SHP77 (cell line): ENCODE data around the gene DDRGK1.
A peak's percentile ranks its signal among the peaks of the same experiment; 100 is the strongest.
"Not testable (repeated sequence)": the region's sequence is repeated elsewhere in the genome, so short reads cannot be mapped to it uniquely, and the experiment has no call there.

Experiments used
- DNase-seq, 2 experiments: peaks; one replicate each; lab custom pipeline; 2025; lab: John Stamatoyannopoulos, UW

The DDRGK1 gene

DNA sequence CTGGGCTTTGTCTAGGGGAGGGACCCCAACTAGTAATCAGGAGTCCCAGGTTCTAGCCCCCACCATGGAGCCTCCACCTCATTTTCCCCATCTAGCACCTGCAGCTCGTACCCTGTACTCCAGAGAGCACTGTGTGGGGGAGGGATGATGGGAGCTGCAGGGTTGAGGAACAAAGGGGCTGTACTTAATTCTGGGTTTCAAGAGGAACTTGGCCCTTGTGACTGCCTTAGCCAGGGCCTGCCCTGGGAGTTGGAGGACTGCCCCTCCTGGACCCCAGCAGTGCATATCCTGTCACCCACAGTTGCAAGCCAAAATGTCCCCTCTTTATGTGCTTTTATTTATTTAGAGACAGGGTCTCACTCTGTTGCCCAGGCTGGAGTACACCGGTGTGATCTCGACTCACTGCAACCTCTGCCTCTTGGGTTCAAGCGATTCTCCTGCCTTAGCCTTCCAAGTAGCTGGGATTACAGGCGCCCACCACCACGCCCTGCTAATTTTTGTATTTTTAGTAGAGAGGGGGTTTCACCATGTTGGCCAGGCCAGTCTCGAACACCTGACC lies 11.0 kb upstream of the DDRGK1 start:
- not testable (repeated sequence) for DNase-seq

DNA sequence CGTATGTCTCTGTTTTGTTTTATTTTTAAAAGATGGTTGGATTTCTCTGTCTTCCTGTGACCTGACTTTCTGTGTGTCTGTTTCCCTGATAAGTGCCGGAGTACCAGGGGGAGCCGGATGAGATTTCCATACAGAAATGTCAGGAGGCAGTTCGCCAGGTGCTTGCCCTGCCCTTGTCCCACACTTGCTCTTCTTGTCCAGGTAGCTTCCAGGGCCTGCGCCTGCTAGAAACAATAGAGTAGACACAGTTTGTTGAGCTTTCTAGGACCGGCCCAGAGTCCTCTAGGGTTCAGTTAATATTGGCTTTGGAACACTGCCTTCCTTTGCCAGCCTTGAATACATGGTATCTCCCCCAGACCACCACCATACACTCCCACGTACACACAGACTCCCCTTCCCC lies 8.7 kb upstream of the DDRGK1 start:
- DNase-seq = no peak

DNA sequence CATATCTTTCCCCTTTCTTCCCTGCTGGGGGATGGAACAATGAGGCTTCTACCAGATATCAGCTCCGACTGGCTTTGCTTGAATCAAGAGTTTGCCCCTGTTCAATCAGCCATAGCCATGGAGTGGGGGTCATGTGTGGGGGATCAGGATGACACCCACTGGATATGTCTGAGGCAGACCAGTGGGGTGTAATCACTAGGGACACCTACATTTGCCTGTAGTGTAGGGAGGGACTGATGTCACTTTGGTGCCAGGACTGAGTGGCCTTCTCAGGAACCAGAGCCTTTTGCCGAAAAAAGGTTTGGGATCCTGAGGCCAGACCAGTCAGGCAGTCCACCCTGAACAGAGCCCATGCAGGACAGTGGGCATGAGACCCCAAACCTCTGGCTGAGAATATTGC lies 5.9 kb upstream of the DDRGK1 start:
- DNase-seq = no peak

DNA sequence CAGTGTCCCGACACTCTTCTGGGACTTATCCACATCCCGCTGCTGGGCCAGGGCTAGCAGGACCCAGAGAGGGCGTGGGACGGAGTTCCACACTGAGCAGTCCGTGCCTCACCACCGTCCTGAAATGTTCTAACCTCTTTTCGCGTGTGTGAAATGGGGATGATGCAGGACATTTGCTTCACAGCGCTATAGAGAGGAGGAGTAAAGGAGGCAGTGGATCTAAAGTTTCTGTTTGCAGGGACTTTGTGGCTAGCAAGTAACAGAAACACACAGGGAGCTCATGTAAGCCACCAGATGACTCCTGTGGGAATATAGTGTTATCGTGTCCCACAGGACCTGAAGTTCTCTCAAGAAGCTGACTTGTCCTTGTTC lies 5.5 kb upstream of the DDRGK1 start:
- DNase-seq = no peak

DNA sequence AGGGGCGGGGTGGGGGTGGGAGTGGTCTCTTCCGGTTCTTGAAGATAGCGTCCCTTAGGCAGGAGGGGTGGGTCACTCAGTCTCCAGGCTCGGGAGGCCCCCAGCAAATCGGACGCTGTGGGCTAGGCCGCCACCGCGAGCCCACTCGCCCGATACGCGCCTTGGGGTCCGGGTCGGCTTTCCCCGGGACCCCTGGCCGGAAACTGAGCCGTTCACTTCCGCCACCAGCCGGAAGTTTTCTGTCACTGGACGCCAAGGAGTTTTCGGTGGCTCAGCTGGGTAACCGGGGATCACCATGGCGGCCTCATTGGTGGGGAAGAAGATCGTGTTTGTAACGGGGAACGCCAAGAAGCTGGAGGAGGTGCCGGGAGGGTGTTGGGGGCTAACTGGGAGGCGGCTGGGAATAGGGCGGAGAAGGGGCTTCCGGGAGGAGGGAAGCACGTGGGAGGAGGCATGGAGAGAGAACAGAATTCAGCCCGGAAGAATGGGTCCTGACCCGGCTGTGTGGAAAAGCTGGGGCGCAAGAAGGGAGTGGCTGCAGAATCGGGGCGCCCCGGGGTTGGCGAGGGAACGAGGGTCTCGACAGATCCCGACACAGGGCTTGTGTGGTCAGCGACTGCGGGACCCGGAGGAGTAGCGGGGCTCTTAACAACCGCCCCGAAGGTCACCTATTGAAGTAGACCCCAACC lies 4.9 kb upstream of the DDRGK1 start, which contains the start of gene ITPA:
Gene ITPA, plus strand, starts transcription at position 242 of the 689 bp plus-strand sequence. Its CDS starts 54 bp downstream, at position 296.
- peak; percentile 42 to 76 for DNase-seq

DNA sequence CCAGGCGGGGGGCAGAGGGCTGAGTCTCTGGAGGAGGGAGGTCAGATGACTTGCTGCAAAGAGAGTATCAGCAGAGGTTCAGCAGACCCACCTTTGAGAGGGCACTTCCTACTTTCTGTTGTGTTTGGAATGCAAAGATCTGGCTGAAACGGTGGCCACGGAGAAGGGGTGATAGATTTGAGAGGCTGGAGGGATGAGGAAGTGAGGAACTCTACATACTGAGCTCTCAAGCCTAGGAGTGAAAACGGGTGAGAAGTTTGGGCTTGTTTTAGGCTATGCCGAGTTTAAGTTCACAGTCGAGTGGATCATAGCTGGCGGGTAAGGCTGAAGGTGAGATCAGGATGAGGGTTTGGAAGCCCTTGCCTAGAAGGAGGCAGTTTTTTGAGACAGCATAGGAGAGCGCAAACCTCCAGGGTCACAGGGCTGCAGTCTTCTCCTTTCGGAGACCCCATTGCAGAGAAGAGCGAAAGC lies 4.3 kb upstream of the DDRGK1 start:
- no peak for DNase-seq

DNA sequence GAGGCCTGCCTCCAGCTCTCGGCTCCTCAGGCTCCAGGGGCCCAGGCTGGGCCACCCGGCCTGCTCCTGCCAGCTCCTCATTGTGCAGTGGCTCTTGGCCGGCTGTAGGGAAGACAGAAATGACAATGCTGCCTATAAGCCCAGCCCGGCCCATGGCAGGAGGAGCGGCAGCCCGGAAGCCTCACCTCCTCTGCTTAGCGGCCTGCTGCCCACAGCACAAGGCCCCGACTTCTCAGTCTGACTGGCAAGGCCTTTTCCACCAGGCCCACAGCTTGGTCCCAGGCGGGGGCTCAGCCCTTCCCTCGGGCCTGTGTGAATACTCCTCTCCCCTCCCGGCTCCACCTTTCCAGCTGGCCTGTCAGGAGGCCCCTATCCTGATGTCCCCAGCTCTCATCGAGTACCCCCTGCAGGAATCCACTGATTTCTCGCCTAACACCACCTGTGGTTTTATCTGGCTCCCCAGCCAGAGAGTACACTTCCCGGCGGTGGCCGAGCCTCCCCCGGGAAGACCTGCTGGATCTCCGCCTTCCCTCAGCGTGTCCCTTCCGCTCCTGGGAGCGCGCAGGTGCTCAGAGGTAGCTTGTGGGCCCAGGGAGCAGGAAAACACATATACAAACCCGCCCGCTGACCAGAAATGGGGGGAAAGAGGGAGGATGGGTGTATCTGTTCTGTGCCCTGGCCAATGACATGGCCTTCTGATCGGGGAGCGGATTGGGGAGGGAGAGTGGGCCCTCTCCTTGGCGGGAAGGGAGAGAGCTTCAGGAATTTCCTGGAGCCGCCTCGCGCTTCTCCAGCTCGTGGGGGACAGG lies 963 bp downstream of the DDRGK1 start:
- peak; percentile 42 to 55 for DNase-seq

DNA sequence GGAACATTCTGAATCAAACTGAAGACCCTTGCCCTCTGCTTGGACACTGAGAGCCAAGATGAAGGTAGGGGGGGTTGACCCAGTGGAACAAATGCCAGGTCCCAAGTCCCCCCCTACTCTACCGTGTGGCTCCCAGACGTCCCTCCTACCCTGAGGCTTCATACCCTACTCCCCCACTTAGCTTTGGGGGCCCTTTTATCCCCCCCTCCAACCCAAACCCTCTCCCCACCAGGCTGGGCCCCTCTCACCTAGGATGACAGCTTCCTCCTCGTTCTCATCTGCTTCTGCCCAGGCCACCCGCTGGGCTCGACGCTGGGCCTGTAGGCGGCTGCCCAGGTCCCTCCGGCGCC lies 1.5 kb downstream of the DDRGK1 start:
- no peak for DNase-seq

DNA sequence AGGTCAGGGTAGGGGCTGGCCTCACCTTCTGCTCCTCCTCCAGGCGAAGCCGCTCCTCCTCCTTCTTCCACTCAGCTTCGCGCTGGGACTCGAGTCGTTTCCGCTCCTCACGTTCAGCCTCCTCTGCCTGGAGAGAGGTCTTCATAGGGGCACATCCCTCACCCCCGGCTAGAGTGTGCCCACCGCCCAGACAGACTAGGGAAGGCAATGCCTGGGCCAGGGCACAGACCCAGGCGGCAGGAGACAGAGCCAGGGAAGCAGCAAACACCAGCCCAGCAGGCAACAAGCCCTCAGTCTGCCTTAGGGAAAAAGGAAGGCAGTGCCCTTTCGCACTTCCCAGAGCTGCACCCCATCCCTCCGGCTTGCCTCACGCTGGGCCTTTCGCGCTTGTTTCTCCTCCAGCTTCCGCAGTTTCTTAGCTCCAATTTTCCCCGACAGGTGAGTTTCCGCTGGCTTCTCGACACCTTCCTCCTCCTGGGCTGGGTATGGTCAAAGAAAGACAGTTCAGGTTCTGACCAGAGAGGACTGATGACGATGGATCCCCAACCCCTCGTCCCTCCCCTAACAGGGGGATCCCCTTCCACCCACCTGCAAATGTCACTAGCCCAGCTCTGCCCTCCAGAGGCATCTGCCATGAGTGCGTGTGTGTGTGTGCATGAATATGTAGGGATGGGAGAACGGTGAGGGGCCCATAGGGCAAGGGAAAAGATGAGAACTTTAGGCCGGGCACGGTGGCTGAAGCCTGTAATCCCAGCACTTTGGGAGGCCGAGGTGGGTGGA lies 4.3 kb downstream of the DDRGK1 start:
- no peak for DNase-seq

DNA sequence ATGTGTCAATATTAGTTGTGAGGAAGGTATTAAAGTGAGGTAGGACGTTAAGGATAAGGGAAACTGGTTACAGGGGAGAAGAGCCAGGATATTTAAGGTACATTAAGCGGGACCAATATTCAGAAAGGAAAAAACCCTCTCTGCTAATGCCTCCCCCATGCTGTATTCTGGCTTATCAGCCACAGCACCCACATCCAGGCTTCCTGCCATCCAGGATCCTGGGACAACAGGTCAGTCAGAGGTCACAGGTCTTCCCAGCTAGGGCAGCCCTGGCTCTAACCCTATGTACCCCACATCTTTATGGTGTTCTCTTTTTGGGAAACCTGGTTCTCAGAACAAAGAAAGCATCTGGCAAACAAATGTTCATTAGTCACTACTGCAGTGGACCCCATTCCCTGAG lies 5.3 kb downstream of the DDRGK1 start:
- no peak for DNase-seq

DNA sequence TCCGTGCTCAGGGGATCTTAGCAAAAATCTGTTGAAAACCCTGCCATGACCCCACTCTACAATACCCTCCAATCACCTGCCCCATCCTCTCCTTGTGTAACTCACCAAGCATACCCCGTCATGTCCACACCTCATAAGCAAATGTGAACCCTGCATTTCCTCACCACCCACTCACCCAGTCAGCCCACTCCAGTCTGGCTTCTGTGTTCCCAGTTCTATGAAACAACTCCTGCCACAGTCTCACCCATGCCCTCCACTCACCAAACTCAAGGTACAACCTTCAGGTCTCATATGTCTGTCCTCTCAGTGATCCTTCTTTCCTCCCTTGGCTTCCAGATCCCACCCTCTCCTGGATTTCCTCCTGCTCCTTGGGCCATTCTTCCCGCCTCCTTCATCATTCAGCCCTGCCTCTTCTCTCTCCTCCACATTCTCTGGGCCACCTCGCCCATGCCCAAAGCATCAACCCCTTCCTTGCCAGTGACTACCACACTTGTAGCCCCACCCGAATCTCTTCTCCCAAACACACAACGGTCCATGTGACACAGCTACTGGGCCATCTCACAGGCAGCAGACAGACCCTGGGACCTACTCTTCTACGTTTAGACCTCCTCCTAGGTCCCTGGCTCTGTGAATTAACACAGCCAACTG lies 8.8 kb downstream of the DDRGK1 start:
- no peak for DNase-seq

DNA sequence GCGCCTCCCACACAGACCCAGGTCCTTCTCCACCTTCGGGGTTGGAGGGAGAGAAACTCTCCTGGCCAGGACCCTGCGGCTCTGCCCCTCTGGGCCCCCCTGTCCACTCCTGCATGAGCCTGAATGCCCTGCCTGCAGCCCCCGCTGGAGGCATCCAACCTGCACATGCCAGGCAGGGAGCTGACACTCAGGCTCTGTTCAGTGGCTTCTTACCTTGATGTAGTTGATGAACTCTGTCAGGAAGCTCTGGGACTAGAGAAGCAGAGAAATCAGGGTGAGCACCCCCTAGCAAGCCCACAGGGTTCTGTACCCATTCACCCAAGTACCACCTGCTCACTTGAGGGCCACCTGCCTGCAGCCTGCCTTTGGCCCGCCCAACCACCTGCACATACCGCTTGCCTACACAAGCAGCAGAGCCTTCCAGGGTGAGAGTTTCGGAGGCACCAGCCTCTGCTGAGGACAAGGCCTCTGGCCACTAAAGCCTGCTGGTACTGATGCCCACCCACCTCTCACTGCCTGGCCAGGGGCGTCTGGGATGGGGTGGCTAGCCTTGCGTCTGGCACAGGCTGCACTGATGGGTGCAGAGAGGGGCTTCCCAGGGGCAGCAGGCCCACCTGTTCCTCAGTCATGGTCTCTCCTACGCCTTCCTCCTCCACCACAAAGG lies 9.7 kb downstream of the DDRGK1 start:
- DNase-seq = no peak

DNA sequence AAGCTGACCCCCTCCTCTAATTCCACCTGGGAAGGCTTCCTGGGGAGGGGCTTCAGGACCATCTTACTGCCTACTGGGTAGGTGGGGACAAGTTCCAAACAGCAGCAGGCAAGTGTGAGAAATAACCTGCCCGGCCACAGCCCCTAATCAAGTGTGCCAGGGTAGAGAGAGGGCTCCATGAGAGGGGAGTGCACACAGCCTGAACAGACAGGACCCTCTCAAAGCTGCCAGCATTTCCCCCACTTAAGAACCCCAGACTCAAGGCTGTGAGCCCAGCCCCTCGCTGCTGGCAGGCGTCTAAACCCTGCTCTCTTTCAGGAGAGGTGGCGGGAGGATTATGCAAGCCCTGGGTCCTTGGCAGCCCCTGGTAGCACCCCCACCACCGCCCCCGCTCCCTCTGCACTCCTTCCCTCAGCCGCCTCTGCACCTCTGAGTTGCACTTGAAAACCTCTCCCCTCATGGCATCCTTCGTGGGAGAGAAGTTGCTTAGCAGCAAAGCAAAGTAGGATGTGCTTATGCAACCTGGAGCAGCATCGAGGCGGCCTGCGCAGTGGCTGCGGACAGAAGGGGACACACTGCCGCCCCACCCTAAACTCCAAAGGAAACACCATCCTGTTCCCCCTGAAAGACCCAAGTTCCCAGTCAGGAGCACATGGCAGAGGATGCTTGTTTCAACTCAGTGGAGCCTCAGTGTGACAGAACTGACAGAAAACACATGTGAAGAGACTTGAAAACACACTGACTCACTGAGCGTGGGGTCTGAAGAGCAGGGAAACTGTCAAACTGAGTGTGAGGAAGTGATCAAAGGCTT lies 10.5 kb downstream of the DDRGK1 start:
- no peak for DNase-seq

DNA sequence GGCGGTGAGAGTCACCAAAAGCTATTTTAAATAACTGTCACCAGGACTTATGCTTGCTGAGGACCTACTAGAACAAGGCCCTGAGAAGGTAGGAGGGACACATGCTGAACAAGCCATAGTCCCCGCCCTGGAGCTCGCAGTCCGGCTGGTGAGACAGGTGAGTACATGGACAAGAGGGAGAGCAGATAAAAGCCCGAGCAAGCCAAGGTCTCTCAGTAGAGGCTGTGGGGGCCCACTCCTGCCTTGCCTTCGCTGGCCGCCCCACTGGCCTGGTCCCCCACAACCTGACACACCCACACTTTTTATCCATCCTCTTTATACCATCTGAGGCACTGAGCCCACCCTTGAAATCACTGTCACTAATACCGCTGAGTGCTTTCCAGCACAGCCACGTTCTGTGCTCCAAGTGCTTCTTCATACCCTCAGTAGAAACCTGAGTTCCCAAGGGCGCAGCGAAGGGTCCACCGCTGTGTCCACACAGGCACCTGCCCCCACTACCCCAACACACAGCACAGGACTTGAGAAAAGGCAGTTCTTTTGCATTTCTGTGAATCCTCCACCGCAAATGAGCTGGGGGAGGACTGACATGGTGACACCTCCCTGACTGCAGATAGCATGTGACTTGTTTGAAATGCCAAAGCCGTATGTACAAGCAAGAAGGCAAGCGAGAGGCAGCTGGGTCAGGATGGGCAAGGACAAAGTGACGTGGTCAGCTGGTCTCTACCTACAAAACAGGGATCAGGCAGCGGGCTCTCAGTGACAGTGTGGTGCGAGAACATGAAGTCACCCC lies 12.1 kb downstream of the DDRGK1 start:
- DNase-seq = no peak

DNA sequence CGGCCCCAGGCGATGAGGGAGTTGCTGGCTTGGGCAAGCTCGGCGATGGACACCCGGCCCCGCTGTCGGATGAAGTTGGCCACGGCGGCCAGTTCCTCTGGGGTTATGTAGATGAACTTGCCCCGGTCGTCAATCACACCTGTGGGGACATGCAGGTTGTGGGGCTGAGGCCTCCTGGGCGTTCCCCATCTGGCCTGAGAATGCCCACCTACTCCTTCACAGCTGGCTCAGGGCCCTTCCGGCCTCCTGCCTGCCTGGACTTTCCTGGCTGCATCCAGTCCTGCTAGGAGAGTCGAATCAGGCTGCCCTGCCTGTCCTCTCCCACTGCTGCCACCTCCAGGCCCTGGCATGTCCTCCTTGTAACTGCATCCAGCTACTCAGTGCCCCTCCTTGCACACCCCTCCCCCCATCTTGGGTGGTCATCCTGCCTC lies 13.8 kb downstream of the DDRGK1 start:
- DNase-seq = no peak

DNA sequence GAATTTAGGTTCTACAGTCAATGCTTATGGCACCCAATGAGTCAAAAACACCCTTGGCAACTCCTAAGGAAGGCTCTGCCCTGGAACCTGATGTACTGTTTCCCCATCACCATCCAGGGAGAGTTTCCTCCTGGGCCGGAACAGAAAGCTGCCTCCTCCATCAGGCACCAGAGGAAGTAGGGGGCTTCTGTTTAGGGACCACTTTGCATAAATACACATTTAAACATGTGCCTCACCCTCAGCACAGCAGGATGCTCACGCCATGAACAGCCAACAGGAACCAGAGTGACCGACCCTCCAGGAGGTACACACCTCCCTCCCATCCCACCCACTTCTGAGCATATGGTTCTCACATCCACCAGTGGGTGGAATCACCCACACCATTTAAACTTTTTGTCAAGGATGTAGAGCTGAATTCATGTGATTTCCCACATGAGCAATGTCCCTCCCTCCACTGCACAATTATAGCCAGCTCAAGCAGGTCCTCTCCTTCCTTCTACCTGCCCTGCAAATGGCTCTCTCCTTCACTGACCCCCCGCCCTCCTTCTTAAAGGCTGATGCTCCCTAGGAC lies 14.8 kb downstream of the DDRGK1 start:
- DNase-seq = no peak

DNA sequence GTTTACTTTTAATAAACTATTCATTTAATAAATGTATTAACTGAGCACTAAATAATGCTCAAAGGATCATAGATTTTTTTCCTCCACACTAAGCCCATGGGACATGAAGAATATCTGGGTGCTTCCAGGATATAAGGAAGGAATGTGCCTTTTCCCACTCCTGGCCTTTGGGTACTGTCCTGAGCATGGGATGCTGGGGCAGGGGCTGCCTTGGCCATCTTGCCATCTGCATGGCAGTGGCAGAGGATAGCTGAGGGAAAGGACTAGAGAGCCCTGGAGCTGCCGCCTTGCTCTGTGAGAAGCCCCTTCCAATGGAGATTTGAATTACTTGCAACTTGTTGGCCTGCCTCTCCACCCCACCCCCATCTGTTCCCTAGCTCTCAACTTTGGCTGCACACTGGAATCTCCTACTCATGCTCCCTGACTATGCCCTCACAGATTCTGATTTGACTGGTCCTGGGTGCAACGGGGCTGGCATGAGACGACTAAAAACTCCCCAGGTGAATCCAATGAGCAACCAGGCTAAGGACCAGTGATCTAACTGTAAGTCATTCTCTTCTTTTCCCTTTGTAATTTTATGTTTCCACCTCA lies 15.6 kb downstream of the DDRGK1 start:
- DNase-seq = no peak

DNA sequence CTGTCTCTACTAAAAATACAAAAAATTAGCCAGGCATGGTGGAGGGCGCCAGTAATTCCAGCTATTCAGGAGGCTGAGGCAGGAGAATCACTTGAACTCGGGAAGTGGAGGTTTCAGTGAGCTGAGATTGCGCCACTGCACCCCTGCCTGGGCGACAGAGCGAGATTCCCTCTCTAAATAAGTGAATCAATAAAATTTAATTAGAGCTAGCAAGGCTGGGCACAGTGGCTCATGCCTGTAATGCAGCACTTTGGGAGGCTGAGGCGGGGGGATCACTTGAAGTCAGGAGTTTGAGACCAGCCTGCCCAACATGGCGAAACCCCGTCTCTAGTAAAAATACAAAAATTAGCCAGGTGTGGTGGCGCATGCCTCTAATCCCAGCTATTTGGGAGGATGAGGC lies 16.6 kb downstream of the DDRGK1 start:
- not testable (repeated sequence) for DNase-seq
